Measurements from ENCODE around the gene KRTAP10-10.

- TF ChIP-seq EZH2 (IDR thresholded peaks at IDR 0.05; ENCODE audit: low read length): no peak
- no peak for TF ChIP-seq CTCF (optimal IDR thresholded peaks at IDR 0.05 in 1 of 3, IDR thresholded peaks at IDR 0.05 in 1 of 3, conservative IDR thresholded peaks at IDR 0.05 in 1 of 3; ENCODE audit: extremely low read depth in 1 of 3, insufficient read depth in 2 of 3, low read length in 3 of 3)
These were observed 17.5 kb downstream of the KRTAP10-10 start, which contains the start of gene KRTAP12-4 for GRCh38 chr21:44654576-44655175.

Data from keratinocyte (primary cell).